Measurements from ENCODE around the gene CHCHD6. TPM values are rescaled to one million over a fixed set of nuclear protein-coding genes. Genes with fewer than 3 reads are reported as not detected.

CHCHD6 gene
- total and polyA plus RNA-seq, 4 donors = 12.1 to 22.6 (median 17.5) TPM

GRCh38 chr3:126749547-126749875 is 45.5 kb downstream of the CHCHD6 start:
- Histone ChIP-seq H3K9ac (ENCODE audit: insufficient read depth in 1 of 2, low read length in 2 of 2) (no peak overlapping the region), H3K27me3 (ENCODE audit: control insufficient read depth in 3 of 3, insufficient read depth in 3 of 3, low read length in 2 of 3) (no peaks in the 10 kb centered on the region), H3K36me3 (ENCODE audit: control insufficient read depth in 4 of 4, insufficient read depth in 4 of 4, low read length in 4 of 4) (no peaks in the 10 kb centered on the region), H3K9me3 (ENCODE audit: control insufficient read depth in 4 of 4, insufficient read depth in 3 of 4, low read length in 3 of 4) (no peaks in the 10 kb centered on the region), H3K4me3 (no peak overlapping the region), H3K27ac (ENCODE audit: low read depth in 1 of 2, low read length in 1 of 2) (no peak overlapping the region), H3K4me1 (ENCODE audit: control insufficient read depth in 5 of 5, insufficient read depth in 5 of 5, low read length in 5 of 5) (peaks cover 0 to 28% (median 17%) of the 10 kb centered on the region in 5 donors)
- DNase-seq (no peak), ATAC-seq (ENCODE audit: insufficient read depth, low FRiP score) (no peak)
- 89 to 97% methylated on average over 3 of the region's 3 CpGs for WGBS, 2 donors
- no peak for TF ChIP-seq CTCF (IDR thresholded peaks at IDR 0.05; ENCODE audit: control extremely low read depth, extremely low read depth)

GRCh38 chr3:126749931-126750755 is 46.1 kb downstream of the CHCHD6 start:
- Histone ChIP-seq H3K27ac (ENCODE audit: low read depth in 1 of 2, low read length in 1 of 2) (no peak overlapping the region), H3K27me3 (ENCODE audit: control insufficient read depth in 3 of 3, insufficient read depth in 3 of 3, low read length in 2 of 3) (no peaks in the 10 kb centered on the region), H3K4me3 (no peak overlapping the region), H3K4me1 (ENCODE audit: control insufficient read depth in 5 of 5, insufficient read depth in 5 of 5, low read length in 5 of 5) (peaks cover 0 to 28% (median 17%) of the 10 kb centered on the region in 5 donors), H3K36me3 (ENCODE audit: control insufficient read depth in 4 of 4, insufficient read depth in 4 of 4, low read length in 4 of 4) (no peaks in the 10 kb centered on the region), H3K9me3 (ENCODE audit: control insufficient read depth in 4 of 4, insufficient read depth in 3 of 4, low read length in 3 of 4) (no peaks in the 10 kb centered on the region), H3K9ac (ENCODE audit: insufficient read depth in 1 of 2, low read length in 2 of 2) (no peak overlapping the region)
- DNase-seq (no peak), ATAC-seq (ENCODE audit: insufficient read depth, low FRiP score) (no peak)
- no peak for TF ChIP-seq CTCF (IDR thresholded peaks at IDR 0.05; ENCODE audit: control extremely low read depth, extremely low read depth)
- 94 to 96% methylated on average over 8 of the region's 8 CpGs for WGBS, 2 donors

GRCh38 chr3:126750756-126751121 is 46.7 kb downstream of the CHCHD6 start:
- Histone ChIP-seq H3K4me3 (no peak overlapping the region), H3K27ac (ENCODE audit: low read depth in 1 of 2, low read length in 1 of 2) (no peak overlapping the region), H3K4me1 (ENCODE audit: control insufficient read depth in 5 of 5, insufficient read depth in 5 of 5, low read length in 5 of 5) (peaks cover 0 to 28% (median 17%) of the 10 kb centered on the region in 5 donors), H3K9me3 (ENCODE audit: control insufficient read depth in 4 of 4, insufficient read depth in 3 of 4, low read length in 3 of 4) (no peaks in the 10 kb centered on the region), H3K36me3 (ENCODE audit: control insufficient read depth in 4 of 4, insufficient read depth in 4 of 4, low read length in 4 of 4) (no peaks in the 10 kb centered on the region), H3K27me3 (ENCODE audit: control insufficient read depth in 3 of 3, insufficient read depth in 3 of 3, low read length in 2 of 3) (no peaks in the 10 kb centered on the region), H3K9ac (ENCODE audit: insufficient read depth in 1 of 2, low read length in 2 of 2) (no peak overlapping the region)
- TF ChIP-seq CTCF (IDR thresholded peaks at IDR 0.05; ENCODE audit: control extremely low read depth, extremely low read depth) = no peak
- no peak for ATAC-seq (ENCODE audit: insufficient read depth, low FRiP score)
- WGBS, 2 donors = 72 to 78% methylated on average over 4 of the region's 4 CpGs
- no peak for DNase-seq
